HG03108 (cell line): ENCODE results near the gene NOX3.

ENCODE experiments used
- ATAC-seq: cut with Tn5 transposase; IDR thresholded peaks from one replicate; pipeline ENCODE4 v1.9.1; 2021; ENCODE audit warnings: moderate library complexity; ENCODE audit not compliant: unreplicated experiment

The NOX3 gene

DNA sequence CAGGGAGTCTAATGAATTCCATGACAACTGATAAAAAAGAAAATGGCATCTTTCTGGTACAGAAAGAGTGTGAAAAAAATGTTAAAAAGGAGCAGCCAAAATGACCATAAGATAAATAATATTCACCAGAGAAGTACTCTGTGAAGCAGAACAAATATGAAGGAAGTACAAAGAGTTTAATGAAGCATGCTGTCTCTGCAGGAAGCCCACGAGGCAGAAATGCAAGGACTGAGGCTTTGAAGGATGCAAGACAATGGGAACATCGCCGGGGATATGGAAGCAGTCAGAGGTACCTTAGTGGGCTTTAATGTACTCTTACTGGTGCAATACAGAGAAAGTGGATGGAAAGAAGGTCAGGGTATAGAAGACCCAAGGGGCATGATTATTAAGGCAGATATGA lies 50.7 kb downstream of the NOX3 start:
- no peak for ATAC-seq

DNA sequence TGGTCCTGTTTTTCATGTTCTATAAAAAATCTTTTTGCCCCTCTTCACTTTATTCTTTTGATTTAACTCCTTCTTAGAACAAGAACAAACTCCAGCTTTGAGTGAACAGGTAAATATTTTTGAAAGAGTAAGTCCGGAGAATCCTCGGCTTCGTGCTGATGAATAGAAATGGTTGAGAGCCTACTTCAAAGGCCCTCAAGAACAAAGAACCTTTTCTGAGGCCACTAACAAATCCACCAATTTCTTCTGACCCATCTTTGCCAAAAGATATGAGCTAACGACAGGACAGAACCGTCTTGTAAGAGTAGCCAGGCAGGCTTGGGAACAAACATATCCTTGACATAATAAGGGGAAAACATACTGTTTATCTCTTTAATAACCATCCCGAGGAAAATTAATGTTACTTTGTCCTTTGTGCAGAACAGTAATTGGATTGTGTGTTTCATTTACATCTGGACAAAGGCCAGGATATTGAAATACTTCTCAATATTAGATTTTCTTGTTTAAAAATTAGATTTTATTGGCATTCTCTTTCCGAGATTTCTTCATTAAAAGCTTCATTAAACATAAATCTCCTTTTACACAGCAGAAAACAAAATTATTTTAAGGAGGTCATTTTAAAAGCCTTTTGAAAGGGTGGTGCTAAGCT lies 52.9 kb downstream of the NOX3 start:
- no peak for ATAC-seq

GRCh38 chr6:155400654-155400965 lies 55.0 kb downstream of the NOX3 start:
- ATAC-seq, result no peak

- no peak for ATAC-seq
These were observed 55.6 kb downstream of the NOX3 start for GRCh38 chr6:155399745-155400653.

GRCh38 chr6:155399062-155399744 lies 56.4 kb downstream of the NOX3 start:
- no peak for ATAC-seq

DNA sequence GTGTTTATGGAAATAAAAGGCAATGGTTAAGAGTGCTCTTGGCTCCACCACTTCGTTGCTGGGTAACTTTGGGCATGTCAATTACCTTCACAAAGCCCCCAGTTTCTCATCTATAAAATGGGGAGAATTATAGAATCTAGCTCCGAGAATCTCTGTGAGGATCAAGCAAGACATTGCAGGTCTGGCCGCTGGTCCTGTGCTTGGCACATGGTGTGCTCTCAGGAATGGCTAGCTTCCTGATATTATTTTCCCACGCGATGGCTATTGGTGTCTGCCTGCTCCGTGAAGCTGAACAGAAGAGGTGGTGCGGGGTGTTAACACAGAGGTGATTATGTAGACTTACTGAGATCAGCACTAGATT lies 57.0 kb downstream of the NOX3 start:
- no peak for ATAC-seq

DNA sequence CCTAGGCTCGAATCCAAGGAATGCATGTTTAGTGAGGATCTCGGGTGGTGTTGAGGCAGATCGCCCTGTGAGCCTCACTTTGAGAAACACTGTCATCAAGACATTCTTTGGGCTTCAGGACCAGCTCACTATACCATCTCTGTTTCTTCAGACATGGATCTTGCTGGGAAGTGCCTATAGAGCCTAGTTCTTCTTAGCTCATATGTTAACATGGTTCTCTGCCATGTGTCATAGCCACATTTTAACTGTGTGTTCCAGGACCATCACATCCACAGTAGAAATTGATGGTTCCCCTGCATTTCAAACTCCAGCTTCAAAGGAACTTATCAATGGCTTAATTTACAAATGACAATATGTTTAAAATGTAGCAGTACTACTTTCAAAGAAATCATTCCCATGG lies 57.4 kb downstream of the NOX3 start:
- no peak for ATAC-seq

DNA sequence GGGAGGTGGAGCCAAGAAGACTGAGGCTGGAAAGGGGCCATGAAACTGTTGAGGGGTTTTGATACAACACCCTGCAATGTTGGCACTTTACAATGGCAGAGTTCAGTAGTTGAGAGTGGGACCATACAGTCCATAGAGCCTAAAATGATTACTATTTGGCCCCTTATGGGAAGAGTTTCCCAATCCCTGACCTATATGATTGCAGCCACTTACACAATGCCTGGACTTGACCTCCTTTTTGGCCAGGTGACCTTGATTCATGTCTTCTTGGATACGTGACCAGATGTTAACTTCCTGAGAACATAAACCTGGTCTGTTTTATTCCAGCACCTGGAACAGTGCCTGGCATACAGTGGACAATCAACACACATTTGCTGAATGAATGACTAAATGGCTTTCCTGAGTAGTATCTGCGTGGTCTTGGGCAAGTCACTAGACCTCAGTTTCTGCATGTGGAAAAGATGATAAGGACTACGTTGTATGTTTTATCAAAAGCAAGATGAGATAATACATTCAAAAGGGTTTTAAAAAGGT lies 58.4 kb downstream of the NOX3 start:
- no peak for ATAC-seq

GRCh38 chr6:155396605-155397004 lies 59.0 kb downstream of the NOX3 start:
- no peak for ATAC-seq

DNA sequence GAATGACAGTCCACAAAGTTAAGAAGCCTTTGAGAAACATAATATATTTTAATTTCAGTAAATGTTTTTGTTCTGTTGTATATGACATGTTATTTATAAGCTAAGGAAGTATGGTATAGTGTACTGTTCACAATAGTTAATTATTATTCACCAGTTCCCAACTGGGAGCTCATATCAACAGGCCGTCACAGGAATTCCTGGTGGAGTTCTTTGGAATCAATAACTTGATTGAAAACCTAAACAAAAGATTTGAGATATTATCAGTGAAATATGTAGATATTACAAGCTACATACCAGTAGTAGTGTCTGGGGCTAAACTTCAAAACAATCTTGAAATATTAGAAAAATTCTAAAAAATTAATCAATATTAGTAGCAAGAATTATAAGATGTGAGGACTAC lies 60.3 kb downstream of the NOX3 start:
- no peak for ATAC-seq

- no peak for ATAC-seq
These were observed 66.5 kb downstream of the NOX3 start for GRCh38 chr6:155389130-155389529.

GRCh38 chr6:155388591-155388990 lies 67.0 kb downstream of the NOX3 start:
- ATAC-seq, result no peak

DNA sequence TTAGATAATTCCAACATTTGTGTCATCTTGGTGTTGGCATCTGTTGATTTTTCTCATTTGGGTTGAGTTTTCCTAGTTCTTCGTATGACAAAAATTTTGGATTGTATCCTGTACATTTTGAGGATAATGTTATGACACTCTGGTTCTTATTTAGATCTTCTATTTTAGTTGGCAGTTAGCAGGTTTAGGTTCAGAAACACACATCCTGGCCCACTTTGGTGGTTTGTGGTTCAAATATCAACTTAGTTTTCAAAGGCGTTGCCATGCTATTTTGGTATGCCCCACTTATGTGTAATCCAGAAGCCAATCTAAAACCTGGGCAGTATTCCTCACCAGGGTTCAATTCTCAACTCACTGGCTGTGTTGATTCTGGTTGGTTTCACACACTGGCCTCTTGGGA lies 68.2 kb downstream of the NOX3 start:
- ATAC-seq, result no peak

GRCh38 chr6:155384321-155384952 lies 71.2 kb downstream of the NOX3 start:
- ATAC-seq, result no peak

GRCh38 chr6:155383913-155384312 lies 71.7 kb downstream of the NOX3 start:
- ATAC-seq, result no peak

DNA sequence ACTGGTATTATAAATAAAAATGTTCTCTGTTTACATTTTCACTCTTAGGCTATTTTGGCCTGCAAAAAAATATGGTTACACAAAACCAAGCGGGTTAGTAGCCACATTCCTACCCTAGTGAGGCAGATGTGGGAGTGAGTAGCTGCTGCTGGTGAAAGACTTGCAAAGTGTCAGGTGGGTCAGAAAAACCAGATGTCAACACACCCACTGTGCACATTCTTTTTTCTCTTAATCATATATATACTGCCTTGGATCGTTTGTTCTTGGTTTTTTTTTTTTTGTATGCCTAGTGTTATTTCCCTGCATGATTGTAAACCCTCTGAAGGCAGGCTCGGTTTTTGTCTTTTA lies 73.3 kb downstream of the NOX3 start:
- ATAC-seq, result no peak

DNA sequence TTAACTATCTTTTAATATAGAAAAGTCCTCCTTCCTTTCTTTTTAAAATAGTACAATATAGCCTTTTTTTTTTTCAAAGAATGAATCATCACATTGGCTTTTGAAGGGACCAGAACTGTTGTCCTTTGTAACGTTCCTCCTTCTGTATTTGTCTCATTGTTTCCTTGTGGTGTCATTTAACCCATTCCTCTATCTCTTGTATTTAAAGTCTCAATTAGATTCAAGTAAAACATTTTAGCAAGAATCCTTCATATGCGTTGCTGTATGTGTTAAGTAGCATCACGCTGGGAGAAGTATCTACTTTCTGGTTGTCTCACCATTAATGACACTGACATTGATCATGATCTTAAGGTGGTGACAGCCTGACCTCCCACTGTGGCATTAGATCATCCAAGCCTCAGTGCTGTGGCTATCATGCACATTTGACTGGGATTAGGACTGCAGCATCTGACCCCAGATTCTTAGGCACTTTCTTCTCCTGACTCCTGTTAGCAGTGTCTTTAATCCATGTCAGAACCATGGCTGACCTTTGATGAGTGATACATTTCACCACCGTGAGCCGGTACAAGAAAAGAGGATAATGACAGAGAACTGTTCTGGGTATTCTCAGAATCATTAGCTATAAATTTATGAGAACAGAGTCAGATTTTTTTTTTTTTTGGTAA lies 73.8 kb downstream of the NOX3 start:
- ATAC-seq, result no peak

- no peak for ATAC-seq
These were observed 74.8 kb downstream of the NOX3 start for GRCh38 chr6:155380666-155381332.

- no peak for ATAC-seq
These were observed 76.9 kb downstream of the NOX3 start for GRCh38 chr6:155378724-155379123.

DNA sequence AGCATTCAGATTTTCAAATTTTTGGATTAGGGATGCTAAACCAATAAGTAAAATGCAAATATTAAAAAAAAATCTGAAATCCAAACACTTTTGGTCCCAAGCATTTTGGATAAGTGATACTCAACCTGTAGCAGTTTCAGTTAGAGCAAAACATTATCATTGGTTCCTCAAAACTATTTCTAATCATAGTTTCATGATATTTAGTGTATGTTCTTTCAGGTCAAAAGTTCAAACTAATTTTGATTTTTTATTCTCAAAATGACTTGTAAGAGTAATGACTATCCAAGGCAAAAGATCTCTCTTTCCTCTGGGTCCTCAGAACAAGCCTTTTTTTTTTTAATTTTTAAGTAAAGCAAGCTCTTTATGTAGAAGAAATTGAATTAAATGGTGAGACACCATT lies 77.4 kb downstream of the NOX3 start:
- ATAC-seq, result no peak
